Measurements from ENCODE around the gene PKDCC. TPM values are rescaled to one million over a fixed set of nuclear protein-coding genes. Genes with fewer than 3 reads are reported as not detected.

PKDCC gene
- total and polyA plus RNA-seq, 2 of the 13 experiments (the other 11 are each of a cell fraction or from before 2014, with no cell fraction given) = 52.6 to 58.8 TPM

DNA sequence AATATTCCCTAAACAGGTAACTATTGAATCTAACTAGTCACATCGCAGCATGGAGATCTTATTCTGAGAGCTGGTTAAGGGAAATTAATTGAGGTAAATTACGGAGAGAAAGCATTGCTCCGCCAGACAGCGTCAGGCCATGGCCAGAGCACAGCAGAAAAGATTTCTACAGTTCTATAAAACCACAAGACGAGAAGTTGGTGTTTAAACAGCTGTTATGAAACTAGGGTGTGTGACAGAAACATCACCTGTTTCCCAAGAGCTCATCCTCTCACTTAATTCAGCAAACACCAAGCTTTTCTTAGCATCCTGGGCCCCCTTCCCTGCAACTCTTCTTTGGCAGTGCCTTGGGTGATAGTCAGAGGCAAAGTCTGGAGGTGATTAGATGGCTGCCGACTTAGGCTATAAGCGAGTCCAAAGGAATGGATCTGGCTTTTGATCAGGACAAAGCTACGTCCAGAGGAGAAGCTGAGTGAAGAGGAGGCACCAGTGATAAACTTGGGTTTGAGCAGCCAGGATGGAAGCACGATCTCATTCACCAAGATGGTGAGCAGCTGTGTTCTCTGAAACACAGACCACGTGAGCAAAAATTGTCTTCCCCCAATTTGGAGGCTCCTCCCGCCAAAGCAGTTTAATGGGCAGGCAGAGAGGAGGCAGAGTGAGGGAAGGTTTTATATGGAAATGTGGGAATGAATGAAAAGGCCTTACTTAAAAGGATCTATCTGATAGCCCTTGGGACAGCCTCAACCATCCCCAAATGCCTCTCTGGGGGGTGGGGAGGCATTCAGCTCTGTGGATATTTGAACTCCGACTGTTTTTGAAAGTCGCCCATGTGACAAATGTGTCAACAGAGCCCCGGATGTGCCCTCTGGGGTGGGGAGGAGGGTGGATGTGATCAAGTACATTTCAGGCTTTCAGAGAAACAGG, 57.8 kb downstream of the PKDCC start (continued):
- TF ChIP-seq, protein P1, sequence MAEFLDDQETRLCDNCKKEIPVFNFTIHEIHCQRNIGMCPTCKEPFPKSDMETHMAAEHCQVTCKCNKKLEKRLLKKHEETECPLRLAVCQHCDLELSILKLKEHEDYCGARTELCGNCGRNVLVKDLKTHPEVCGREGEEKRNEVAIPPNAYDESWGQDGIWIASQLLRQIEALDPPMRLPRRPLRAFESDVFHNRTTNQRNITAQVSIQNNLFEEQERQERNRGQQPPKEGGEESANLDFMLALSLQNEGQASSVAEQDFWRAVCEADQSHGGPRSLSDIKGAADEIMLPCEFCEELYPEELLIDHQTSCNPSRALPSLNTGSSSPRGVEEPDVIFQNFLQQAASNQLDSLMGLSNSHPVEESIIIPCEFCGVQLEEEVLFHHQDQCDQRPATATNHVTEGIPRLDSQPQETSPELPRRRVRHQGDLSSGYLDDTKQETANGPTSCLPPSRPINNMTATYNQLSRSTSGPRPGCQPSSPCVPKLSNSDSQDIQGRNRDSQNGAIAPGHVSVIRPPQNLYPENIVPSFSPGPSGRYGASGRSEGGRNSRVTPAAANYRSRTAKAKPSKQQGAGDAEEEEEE (CRISPR knock-in tag; IDR thresholded peaks at IDR 0.05; ENCODE audit: borderline replicate concordance) = no peak
- no peak for TF ChIP-seq ZNF329 (CRISPR knock-in tag; IDR thresholded peaks at IDR 0.05; ENCODE audit: low read depth)
- TF ChIP-seq PCBP2 (optimal IDR thresholded peaks at IDR 0.05; ENCODE audit: low read depth, low read length, poor library complexity, severe bottlenecking) = no peak
- no peak for TF ChIP-seq GFI1 (CRISPR knock-in tag; IDR thresholded peaks at IDR 0.05; ENCODE audit: borderline replicate concordance)
- TF ChIP-seq ZNF10 (CRISPR knock-in tag; IDR thresholded peaks at IDR 0.05; ENCODE audit: borderline replicate concordance, low read depth) = no peak
- TF ChIP-seq ZSCAN12 (CRISPR knock-in tag; IDR thresholded peaks at IDR 0.05) = 0 out of 2 replicates have a peak, but pooled peaks have one; percentile 59
- TF ChIP-seq PHF20 (CRISPR knock-in tag; IDR thresholded peaks at IDR 0.05) = no peak
- TF ChIP-seq NFYC (CRISPR knock-in tag; IDR thresholded peaks at IDR 0.05) = no peak; the same call in 1 of the 2 replicates
- TF ChIP-seq KLF9 (CRISPR knock-in tag; IDR thresholded peaks at IDR 0.05; ENCODE audit: low read depth) = 0 out of 2 replicates have a peak, but pooled peaks have one; percentile 62
- TF ChIP-seq GABPA (IDR thresholded peaks at IDR 0.05; ENCODE audit: low read depth, low read length) = no peak
- TF ChIP-seq GABPA (CRISPR knock-in tag; IDR thresholded peaks at IDR 0.05; ENCODE audit: low read depth) = peak; percentile 53
- TF ChIP-seq, protein P2, sequence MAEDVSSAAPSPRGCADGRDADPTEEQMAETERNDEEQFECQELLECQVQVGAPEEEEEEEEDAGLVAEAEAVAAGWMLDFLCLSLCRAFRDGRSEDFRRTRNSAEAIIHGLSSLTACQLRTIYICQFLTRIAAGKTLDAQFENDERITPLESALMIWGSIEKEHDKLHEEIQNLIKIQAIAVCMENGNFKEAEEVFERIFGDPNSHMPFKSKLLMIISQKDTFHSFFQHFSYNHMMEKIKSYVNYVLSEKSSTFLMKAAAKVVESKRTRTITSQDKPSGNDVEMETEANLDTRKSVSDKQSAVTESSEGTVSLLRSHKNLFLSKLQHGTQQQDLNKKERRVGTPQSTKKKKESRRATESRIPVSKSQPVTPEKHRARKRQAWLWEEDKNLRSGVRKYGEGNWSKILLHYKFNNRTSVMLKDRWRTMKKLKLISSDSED (CRISPR knock-in tag; IDR thresholded peaks at IDR 0.05) = no peak
- no peak for TF ChIP-seq ZNF234 (CRISPR knock-in tag; conservative IDR thresholded peaks at IDR 0.05)
- TF ChIP-seq, protein P3, sequence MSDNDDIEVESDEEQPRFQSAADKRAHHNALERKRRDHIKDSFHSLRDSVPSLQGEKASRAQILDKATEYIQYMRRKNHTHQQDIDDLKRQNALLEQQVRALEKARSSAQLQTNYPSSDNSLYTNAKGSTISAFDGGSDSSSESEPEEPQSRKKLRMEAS (IDR thresholded peaks at IDR 0.05) = peak; percentile 83
- TF ChIP-seq CBX1 (IDR thresholded peaks at IDR 0.05; ENCODE audit: low read depth) = peak; percentile 7
- no peak for TF ChIP-seq FOXA1 (IDR thresholded peaks at IDR 0.05)
- TF ChIP-seq FOXA1 (CRISPR knock-in tag; IDR thresholded peaks at IDR 0.05) = peak; percentile 88
- peak; percentile 42; the same call in 1 of the 2 replicates for TF ChIP-seq ZNF335 (CRISPR knock-in tag; IDR thresholded peaks at IDR 0.05)
- TF ChIP-seq SMAD3 (CRISPR knock-in tag; IDR thresholded peaks at IDR 0.05) = peak; percentile 71; the same call in 1 of the 2 replicates
- peak; percentile 51; the same call in 1 of the 2 replicates for TF ChIP-seq ZNF652 (CRISPR knock-in tag; IDR thresholded peaks at IDR 0.05; ENCODE audit: borderline replicate concordance, low read depth)
- TF ChIP-seq, protein P4, sequence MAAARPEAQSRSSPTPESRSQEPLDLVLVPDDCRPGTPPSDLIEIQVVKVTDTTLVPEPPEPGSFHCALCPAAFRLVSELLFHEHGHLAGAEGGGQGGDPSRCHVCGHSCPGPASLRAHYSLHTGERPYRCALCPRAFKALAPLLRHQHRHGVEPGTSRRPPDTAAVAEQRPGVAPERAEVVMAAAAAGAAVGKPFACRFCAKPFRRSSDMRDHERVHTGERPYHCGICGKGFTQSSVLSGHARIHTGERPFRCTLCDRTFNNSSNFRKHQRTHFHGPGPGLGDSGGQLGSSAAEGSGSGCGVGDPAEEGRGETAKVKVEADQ (CRISPR knock-in tag; IDR thresholded peaks at IDR 0.05; ENCODE audit: borderline replicate concordance) = 0 out of 2 replicates have a peak, but pooled peaks have one; percentile 33
- peak; percentile 77 for TF ChIP-seq AKAP8 (CRISPR knock-in tag; IDR thresholded peaks at IDR 0.05)
- TF ChIP-seq, protein P5, sequence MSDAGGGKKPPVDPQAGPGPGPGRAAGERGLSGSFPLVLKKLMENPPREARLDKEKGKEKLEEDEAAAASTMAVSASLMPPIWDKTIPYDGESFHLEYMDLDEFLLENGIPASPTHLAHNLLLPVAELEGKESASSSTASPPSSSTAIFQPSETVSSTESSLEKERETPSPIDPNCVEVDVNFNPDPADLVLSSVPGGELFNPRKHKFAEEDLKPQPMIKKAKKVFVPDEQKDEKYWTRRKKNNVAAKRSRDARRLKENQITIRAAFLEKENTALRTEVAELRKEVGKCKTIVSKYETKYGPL (CRISPR knock-in tag; IDR thresholded peaks at IDR 0.05) = no peak
- no peak for TF ChIP-seq HCFC1 (IDR thresholded peaks at IDR 0.05; ENCODE audit: low read depth, low read length)
- TF ChIP-seq NR2F2 (IDR thresholded peaks at IDR 0.05; ENCODE audit: borderline replicate concordance, low read depth) = peak; percentile 65; the same call in 1 of the 2 replicates
- TF ChIP-seq TBL1XR1 (IDR thresholded peaks at IDR 0.05; ENCODE audit: borderline replicate concordance, low read length, partially characterized antibody) = no peak
- TF ChIP-seq HNRNPUL1 (IDR thresholded peaks at IDR 0.05; ENCODE audit: low read depth, low read length) = no peak

Data from HepG2 (cell line).